Stimulated activated CD4-positive, alpha-beta T cell treated with anti-CD3 and anti-CD28 coated beads, Interleukin-1b, Interleukin-23, amount 100 ng/mL, for 48 hours (primary cell): ENCODE measurements around the gene ADK.
"Not testable (repeated sequence)": the region's sequence is repeated elsewhere in the genome, so short reads cannot be mapped to it uniquely, and the experiment has no call there.

Experiments used
- DNase-seq: peaks from one replicate; pipeline ENCODE4 v3.0.0-alpha.2; 2020

The ADK gene

GRCh38 chr10:74433595-74433956 is 282.6 kb downstream of the ADK start:
- no peak for DNase-seq

- DNase-seq, result no peak
These were observed 283.0 kb downstream of the ADK start for GRCh38 chr10:74433993-74434392.

GRCh38 chr10:74434547-74434946 is 283.5 kb downstream of the ADK start:
- no peak for DNase-seq

- DNase-seq, result no peak
These were observed 285.6 kb downstream of the ADK start for GRCh38 chr10:74436523-74437170.

- no peak for DNase-seq
These were observed 286.8 kb downstream of the ADK start for GRCh38 chr10:74437822-74438221.

- DNase-seq, result no peak
These were observed 288.2 kb downstream of the ADK start for GRCh38 chr10:74439213-74439612.

- DNase-seq, result no peak
These were observed 294.5 kb downstream of the ADK start for GRCh38 chr10:74445493-74445892.

- DNase-seq, result no peak
These were observed 299.6 kb downstream of the ADK start for GRCh38 chr10:74450602-74451001.

- DNase-seq, result no peak
These were observed 300.3 kb downstream of the ADK start for GRCh38 chr10:74451127-74451829.

- no peak for DNase-seq
These were observed 302.1 kb downstream of the ADK start for GRCh38 chr10:74453169-74453568.

- not testable (repeated sequence) for DNase-seq
These were observed 306.5 kb downstream of the ADK start for GRCh38 chr10:74457478-74457877.

DNA sequence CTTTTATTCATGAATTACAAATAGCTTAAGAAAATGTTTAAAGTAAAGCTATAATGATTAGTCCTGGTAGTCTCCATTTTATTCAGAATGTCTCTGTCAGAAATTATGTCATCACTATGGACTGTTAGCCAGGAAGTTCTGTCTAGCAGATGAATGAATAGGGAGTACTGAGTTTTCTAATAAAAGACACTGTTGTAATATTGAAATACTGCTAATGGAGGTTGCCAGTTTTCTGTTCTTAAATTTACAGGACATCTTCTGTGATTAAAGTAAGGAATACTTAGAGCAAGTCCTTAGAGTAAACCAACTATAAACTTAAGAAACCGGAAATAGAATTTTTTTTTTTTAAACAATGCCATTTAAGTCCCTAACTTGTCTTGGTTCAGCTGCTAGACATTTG is 309.8 kb downstream of the ADK start:
- no peak for DNase-seq

- no peak for DNase-seq
These were observed 323.1 kb downstream of the ADK start for GRCh38 chr10:74474022-74474713.

DNA sequence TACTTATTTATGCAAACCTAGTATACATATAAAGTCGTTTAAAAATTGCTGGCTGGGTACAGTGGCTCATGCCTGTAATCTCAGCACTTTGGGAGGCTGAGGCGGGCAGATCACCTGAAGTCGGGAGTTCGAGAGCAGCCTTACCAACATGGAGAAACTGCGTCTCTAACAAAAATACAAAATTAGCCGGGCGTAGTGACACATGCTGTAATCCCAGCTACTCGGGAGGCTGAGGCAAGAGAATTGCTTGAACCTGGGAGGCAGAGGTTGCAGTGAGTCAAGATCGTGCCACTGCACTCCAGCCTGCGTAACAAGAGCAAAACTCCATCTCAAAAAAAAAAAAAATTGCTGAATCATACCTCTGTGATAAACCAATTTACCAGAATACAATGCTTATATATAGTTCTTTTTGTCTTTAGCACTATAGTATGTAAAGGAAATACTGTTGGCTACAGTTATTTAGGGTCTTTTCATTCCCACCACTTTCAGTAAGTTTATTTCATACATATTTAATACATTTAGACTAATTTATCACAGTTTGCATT is 325.2 kb downstream of the ADK start:
- not testable (repeated sequence) for DNase-seq

DNA sequence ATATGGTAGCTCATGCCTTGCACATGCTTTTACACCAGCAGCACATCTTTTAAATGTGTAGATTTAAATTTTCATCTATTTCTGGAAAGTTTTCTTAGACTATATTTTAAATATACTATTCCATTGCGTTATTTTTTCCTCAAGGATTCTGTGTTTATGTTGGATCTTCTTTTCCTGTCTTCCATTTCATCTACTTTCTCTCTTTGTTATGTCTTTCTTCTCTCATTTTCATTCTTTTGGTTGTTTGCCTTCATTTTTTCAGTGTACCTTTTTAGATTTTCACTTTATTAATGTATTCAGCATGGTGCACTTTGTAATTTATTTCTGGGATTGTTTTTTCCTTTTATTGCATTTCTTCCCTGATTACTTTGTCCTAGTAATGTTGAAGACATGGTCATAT is 329.8 kb downstream of the ADK start:
- no peak for DNase-seq

GRCh38 chr10:74483356-74483755 is 332.3 kb downstream of the ADK start:
- DNase-seq, result no peak

DNA sequence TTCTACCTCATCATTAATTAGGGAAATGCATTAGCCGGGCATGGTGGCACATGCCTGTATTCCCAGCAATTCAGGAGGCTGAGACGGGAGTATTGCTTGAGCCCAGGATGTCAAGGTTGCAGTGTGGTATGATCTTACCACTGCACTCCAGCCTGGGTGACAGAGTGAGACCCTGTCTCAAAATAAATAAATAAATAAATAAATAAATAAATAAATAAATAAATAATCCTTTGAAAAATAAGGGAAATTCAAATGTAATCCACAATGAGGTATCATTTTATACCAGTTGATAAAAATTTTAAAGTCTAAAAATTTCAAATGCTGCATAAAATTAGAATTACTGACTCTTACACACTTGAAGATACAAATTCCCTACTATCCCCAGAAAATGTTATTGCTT is 334.3 kb downstream of the ADK start:
- DNase-seq, result no peak

DNA sequence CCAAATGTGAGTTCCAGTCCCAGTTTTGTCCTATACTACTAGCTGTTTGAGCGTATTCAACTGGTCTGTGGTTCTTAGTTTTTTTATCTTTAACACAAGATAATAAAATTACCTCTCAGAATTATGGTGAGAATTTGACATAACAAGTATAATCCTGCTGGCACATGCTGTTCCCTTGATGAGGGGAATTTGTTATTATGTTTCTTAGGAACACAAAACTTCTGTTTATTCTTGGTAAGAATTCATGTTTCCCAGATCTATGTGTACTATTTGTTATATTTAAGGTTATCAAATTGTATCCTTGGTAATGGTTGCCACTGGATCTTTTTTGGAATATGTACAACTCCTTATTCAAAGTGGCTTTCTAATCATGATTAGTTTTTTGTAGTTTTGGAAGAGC is 335.6 kb downstream of the ADK start:
- DNase-seq, result no peak

DNA sequence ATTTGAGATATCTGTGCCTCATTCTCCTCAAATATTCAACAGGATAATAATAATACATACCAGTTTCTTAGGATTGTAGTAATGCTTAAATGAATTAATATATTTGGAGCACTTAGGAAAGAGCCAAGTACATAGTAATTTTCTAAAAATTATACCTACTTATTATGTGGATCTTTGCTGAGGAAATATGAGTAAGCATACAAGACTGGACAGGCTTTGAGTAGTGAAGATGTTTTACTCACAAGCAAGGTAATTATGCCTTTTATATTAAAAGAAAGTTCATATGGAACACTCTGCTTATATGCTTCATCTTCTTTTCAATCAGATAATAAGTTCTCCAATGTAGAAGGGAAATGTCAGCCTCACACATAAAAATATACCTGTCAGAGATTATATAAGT is 337.9 kb downstream of the ADK start:
- DNase-seq, result no peak

GRCh38 chr10:74490551-74490950 is 339.5 kb downstream of the ADK start:
- DNase-seq, result no peak

GRCh38 chr10:74491014-74491413 is 340.0 kb downstream of the ADK start:
- DNase-seq, result no peak

GRCh38 chr10:74496276-74496675 is 345.3 kb downstream of the ADK start:
- DNase-seq, result not testable (repeated sequence)

DNA sequence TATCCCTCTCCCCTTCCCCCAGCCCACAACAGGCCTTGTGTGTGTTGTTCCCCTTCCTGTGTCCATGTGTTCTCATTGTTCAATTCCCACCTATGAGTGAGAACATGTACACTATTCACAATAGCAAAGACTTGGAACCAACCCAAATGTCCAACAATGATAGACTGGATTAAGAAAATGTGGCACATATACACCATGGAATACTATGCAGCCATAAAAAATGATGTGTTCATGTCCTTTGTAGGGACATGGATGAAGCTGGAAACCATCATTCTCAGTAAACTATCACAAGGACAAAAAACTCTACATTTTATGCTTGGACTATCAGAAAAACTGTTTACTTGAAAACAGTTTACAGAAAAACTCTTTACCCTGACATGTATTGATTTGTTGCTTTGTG is 347.6 kb downstream of the ADK start:
- DNase-seq, result not testable (repeated sequence)
